ENCODE data around the gene KLF14.

KLF14 gene

DNA sequence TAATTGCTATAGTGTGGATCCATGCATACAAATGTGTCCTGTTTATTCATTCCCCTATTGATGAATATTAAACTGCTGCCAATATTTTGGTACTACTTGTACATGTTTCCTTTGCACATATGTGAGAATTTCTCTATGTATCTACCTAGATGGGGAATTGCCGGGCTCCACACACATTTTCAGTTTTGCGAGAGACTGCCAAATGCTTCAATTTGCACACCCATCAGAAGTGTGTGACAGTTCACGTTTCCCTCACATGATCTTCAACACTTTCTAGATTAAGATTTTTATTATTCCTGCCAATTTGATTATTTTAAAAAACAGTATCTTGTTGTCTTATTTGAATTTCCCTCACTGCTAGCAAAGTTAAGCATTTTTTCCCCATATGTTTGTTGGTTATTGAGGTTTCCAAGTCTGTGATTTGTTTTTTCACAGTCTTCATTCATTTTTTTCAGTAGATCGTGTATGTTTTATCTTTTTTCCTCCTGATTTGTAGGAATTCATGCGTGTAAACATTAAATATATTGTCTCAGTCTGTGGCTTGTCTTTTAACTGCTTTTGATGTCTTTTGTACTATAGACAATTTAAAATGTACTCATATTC lies 2.4 kb upstream of the KLF14 start (continued):
- TF ChIP-seq ZNF266 (tag by site-specific recombination; IDR thresholded peaks at IDR 0.05; ENCODE audit: low read depth) (no peak), ZNF660 (tag by site-specific recombination; IDR thresholded peaks at IDR 0.05) (no peak), ZNF624 (tag by site-specific recombination; IDR thresholded peaks at IDR 0.05) (no peak), ZNF292 (tag by site-specific recombination; IDR thresholded peaks at IDR 0.05; ENCODE audit: borderline replicate concordance, low read depth) (no peak), ZNF24 (tag by site-specific recombination; IDR thresholded peaks at IDR 0.05) (no peak), ZBTB8A (tag by site-specific recombination; IDR thresholded peaks at IDR 0.05) (no peak), RBAK (tag by site-specific recombination; IDR thresholded peaks at IDR 0.05) (no peak), ZNF626 (tag by site-specific recombination; IDR thresholded peaks at IDR 0.05) (no peak)

DNA sequence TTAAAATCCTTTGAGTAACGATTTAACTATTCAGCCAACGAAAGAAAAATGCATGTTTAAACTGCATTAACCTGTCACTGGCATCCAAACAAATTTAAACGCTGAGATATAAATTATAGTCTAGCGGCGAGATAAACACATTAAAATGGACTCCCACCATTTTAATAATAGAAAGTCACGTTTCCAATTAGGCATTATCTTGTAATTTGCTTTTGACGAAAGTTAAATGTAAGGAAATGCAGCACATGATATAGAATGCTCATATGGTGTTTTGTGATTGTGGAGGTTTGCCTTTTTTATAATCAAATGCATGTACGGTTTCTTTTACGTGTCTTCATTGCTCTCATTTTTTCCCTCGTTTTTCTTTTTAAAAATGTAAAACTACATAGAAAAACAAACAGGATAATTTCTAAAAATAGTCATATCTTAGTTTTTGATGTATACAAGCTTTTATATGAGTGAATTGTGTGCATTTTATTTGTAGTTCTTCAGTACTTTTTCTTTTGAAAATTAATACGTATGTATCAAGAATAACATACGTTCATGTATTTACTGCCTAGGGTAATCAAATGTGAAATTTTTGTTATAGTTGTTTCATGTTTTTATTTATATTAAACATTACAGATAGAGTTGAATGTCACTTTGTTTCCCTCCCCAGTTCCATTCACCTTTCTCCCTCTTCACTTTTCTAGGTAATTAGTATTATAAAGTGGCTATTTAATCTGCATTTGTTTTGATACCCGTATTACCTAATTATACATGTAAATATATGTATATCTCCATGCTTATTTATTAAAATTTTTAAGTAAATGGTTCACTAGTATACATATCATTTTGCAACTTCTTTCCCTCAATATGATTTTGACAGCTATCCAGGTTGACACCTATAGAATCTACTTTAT lies 1.1 kb upstream of the KLF14 start:
- TF ChIP-seq ZNF18 (tag by site-specific recombination; IDR thresholded peaks at IDR 0.05) (no peak), PRDM1 (tag by site-specific recombination; IDR thresholded peaks at IDR 0.05) (peak; percentile 26; the same call in 1 of the 2 replicates), ZBTB8A (tag by site-specific recombination; IDR thresholded peaks at IDR 0.05) (no peak), ZNF366 (tag by site-specific recombination; conservative IDR thresholded peaks at IDR 0.05) (no peak), PRDM6 (tag by site-specific recombination; IDR thresholded peaks at IDR 0.05) (peak; percentile 63), ZNF148 (tag by site-specific recombination; IDR thresholded peaks at IDR 0.05; ENCODE audit: borderline replicate concordance) (no peak), SP7 (tag by site-specific recombination; IDR thresholded peaks at IDR 0.05) (0 out of 2 replicates have a peak, but pooled peaks have one; percentile 7), WT1 (tag by site-specific recombination; IDR thresholded peaks at IDR 0.05) (no peak), FEZF1 (tag by site-specific recombination; IDR thresholded peaks at IDR 0.05) (peak; percentile 50; the same call in 1 of the 2 replicates), ZBTB20 (tag by site-specific recombination; IDR thresholded peaks at IDR 0.05) (peak; percentile 14; the same call in 1 of the 2 replicates), OVOL3 (tag by site-specific recombination; IDR thresholded peaks at IDR 0.05) (no peak), ZBTB17 (tag by site-specific recombination; IDR thresholded peaks at IDR 0.05) (0 out of 2 replicates have a peak, but pooled peaks have one; percentile 14)
- TF ChIP-seq, protein P1, sequence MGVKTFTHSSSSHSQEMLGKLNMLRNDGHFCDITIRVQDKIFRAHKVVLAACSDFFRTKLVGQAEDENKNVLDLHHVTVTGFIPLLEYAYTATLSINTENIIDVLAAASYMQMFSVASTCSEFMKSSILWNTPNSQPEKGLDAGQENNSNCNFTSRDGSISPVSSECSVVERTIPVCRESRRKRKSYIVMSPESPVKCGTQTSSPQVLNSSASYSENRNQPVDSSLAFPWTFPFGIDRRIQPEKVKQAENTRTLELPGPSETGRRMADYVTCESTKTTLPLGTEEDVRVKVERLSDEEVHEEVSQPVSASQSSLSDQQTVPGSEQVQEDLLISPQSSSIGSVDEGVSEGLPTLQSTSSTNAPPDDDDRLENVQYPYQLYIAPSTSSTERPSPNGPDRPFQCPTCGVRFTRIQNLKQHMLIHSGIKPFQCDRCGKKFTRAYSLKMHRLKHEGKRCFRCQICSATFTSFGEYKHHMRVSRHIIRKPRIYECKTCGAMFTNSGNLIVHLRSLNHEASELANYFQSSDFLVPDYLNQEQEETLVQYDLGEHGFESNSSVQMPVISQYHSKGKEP (tag by site-specific recombination; IDR thresholded peaks at IDR 0.05): peak; percentile 24; the same call in 1 of the 2 replicates
- TF ChIP-seq, protein P2, sequence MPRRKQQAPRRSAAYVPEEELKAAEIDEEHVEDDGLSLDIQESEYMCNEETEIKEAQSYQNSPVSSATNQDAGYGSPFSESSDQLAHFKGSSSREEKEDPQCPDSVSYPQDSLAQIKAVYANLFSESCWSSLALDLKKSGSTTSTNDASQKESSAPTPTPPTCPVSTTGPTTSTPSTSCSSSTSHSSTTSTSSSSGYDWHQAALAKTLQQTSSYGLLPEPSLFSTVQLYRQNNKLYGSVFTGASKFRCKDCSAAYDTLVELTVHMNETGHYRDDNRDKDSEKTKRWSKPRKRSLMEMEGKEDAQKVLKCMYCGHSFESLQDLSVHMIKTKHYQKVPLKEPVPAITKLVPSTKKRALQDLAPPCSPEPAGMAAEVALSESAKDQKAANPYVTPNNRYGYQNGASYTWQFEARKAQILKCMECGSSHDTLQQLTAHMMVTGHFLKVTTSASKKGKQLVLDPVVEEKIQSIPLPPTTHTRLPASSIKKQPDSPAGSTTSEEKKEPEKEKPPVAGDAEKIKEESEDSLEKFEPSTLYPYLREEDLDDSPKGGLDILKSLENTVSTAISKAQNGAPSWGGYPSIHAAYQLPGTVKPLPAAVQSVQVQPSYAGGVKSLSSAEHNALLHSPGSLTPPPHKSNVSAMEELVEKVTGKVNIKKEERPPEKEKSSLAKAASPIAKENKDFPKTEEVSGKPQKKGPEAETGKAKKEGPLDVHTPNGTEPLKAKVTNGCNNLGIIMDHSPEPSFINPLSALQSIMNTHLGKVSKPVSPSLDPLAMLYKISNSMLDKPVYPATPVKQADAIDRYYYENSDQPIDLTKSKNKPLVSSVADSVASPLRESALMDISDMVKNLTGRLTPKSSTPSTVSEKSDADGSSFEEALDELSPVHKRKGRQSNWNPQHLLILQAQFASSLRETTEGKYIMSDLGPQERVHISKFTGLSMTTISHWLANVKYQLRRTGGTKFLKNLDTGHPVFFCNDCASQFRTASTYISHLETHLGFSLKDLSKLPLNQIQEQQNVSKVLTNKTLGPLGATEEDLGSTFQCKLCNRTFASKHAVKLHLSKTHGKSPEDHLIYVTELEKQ (tag by site-specific recombination; IDR thresholded peaks at IDR 0.05; ENCODE audit: borderline replicate concordance): no peak
- H3K4me1 ChIP-seq (ENCODE audit: control insufficient read depth, insufficient read depth, low read length): no peaks in the 10 kb centered on the region
- H3K4me3 ChIP-seq (ENCODE audit: low read depth, low read length): peak overlapping the region; percentile 71
- ChIA-PET POLR2A (no interaction called here), CTCF (interaction anchor here (0.7 to 1.0 kb wide), 3 partner anchors 20 to 230 kb away, joined by 3 to 4 read pairs (median 4); no protein-coding TSS in a partner anchor)
- no peaks in the 10 kb centered on the region for H3K36me3 ChIP-seq (ENCODE audit: control insufficient read depth in 2 of 2, insufficient read depth in 1 of 2, low read length in 2 of 2)
- H3K9me3 ChIP-seq (ENCODE audit: control insufficient read depth, insufficient read depth, low read depth, low read length): no peaks in the 10 kb centered on the region
- H3K27ac ChIP-seq (ENCODE audit: extremely low read depth, low read depth, low read length): no peak overlapping the region
